H9 (cell line): ENCODE measurements around the gene NKD2. TPM values are rescaled to one million over a fixed set of nuclear protein-coding genes. Genes with fewer than 3 reads are reported as not detected.

ENCODE experiments used
- DNase-seq: peaks from one replicate; pipeline ENCODE4 v3.0.0-alpha.2; 2017
- H2AFZ ChIP-seq: one replicate; pipeline ENCODE4 v1.6.1; 2013; ENCODE audit warnings: mild to moderate bottlenecking, low read length, control low read depth, moderate library complexity
- H2AK5ac ChIP-seq: 2 replicates; pipeline ENCODE4 v1.6.1; 2013; ENCODE audit warnings: low read length, control low read depth, mixed read lengths; ENCODE audit not compliant: insufficient read length
- H2BK120ac ChIP-seq: one replicate; pipeline ENCODE4 v1.6.1; 2013; ENCODE audit warnings: low read depth, mild to moderate bottlenecking, low read length, control low read depth, inconsistent platforms; ENCODE audit not compliant: poor library complexity, severe bottlenecking
- H2BK12ac ChIP-seq: 2 replicates; pipeline ENCODE4 v1.6.1; 2013; ENCODE audit warnings: low read length, control low read depth, mixed read lengths, low read depth; ENCODE audit not compliant: insufficient read length
- H2BK15ac ChIP-seq: 2 replicates; pipeline ENCODE4 v1.6.1; 2013; ENCODE audit warnings: low read depth, low read length, control low read depth
- H2BK20ac ChIP-seq: one replicate; pipeline ENCODE4 v1.6.1; 2013; ENCODE audit warnings: low read depth, mild to moderate bottlenecking, low read length, control low read depth, inconsistent platforms; ENCODE audit not compliant: poor library complexity, severe bottlenecking
- H2BK5ac ChIP-seq: 2 replicates; pipeline ENCODE4 v1.6.1; 2013; ENCODE audit warnings: low read length, control low read depth, mixed read lengths; ENCODE audit not compliant: insufficient read length
- H3K14ac ChIP-seq: 2 replicates; pipeline ENCODE4 v1.6.1; 2013; ENCODE audit warnings: low read length, control low read depth; ENCODE audit not compliant: insufficient read depth
- H3K18ac ChIP-seq: 2 replicates; pipeline ENCODE4 v1.6.1; 2013; ENCODE audit warnings: low read depth, mild to moderate bottlenecking, mixed read lengths, low read length, control low read depth; ENCODE audit not compliant: insufficient read length
- H3K23ac ChIP-seq: 2 replicates; pipeline ENCODE4 v1.6.1; 2013; ENCODE audit warnings: low read length, control low read depth, mixed read lengths, low read depth; ENCODE audit not compliant: insufficient read length
- H3K23me2 ChIP-seq: 2 replicates; pipeline ENCODE4 v1.6.1; 2013; ENCODE audit warnings: low read depth, mild to moderate bottlenecking, mixed read lengths, low read length, control low read depth; ENCODE audit not compliant: insufficient read length, poor library complexity, severe bottlenecking
- H3K27ac ChIP-seq: 2 replicates; pipeline ENCODE4 v1.5.1; 2013; ENCODE audit warnings: low read length, control low read depth, mixed read lengths, low read depth; ENCODE audit not compliant: insufficient read length
- H3K27me3 ChIP-seq: 2 replicates; pipeline ENCODE4 v1.6.1; 2013; ENCODE audit warnings: low read length, control low read depth, inconsistent platforms; ENCODE audit not compliant: insufficient read depth
- H3K4ac ChIP-seq: 2 replicates; pipeline ENCODE4 v1.6.1; 2013; ENCODE audit warnings: low read depth, mild to moderate bottlenecking, control low read depth, inconsistent platforms, low read length, moderate library complexity
- H3K4me1 ChIP-seq: 2 replicates; pipeline ENCODE4 v1.6.1; 2013; ENCODE audit warnings: low read length, control low read depth, inconsistent platforms; ENCODE audit not compliant: insufficient read depth
- H3K4me2 ChIP-seq: 2 replicates; pipeline ENCODE4 v1.6.1; 2013; ENCODE audit warnings: low read length, control low read depth, mixed read lengths; ENCODE audit not compliant: insufficient read length, insufficient read depth
- H3K56ac ChIP-seq: 2 replicates; pipeline ENCODE4 v1.6.1; 2013; ENCODE audit warnings: low read depth, mild to moderate bottlenecking, mixed read lengths, low read length, control low read depth; ENCODE audit not compliant: insufficient read length
- H3K79me1 ChIP-seq: 2 replicates; pipeline ENCODE4 v1.6.1; 2013; ENCODE audit warnings: low read depth, mild to moderate bottlenecking, moderate library complexity, low read length, control low read depth, inconsistent platforms; ENCODE audit not compliant: insufficient read depth, poor library complexity, severe bottlenecking
- H3K79me2 ChIP-seq: 2 replicates; pipeline ENCODE4 v1.6.1; 2013; ENCODE audit warnings: low read length, control low read depth, inconsistent platforms; ENCODE audit not compliant: insufficient read depth
- H3K9ac ChIP-seq: 2 replicates; pipeline ENCODE4 v1.6.1; 2013; ENCODE audit warnings: low read length, control low read depth, mixed read lengths; ENCODE audit not compliant: insufficient read length; ENCODE audit errors: extremely low read depth
- H3K9me3 ChIP-seq: one replicate; pipeline ENCODE4 v1.6.1; 2013; ENCODE audit warnings: low read depth, low read length, inconsistent platforms; ENCODE audit not compliant: control insufficient read depth
- H3T11ph ChIP-seq: one replicate; pipeline ENCODE4 v1.6.1; 2013; ENCODE audit warnings: mild to moderate bottlenecking, low read length, control low read depth, inconsistent platforms
- H4K20me1 ChIP-seq: one replicate; pipeline ENCODE4 v1.6.1; 2013; ENCODE audit not compliant: control insufficient read depth, insufficient read length, insufficient read depth
- H4K5ac ChIP-seq: 2 replicates; pipeline ENCODE4 v1.6.1; 2013; ENCODE audit warnings: low read depth, mild to moderate bottlenecking, mixed read lengths, low read length, control low read depth; ENCODE audit not compliant: insufficient read length
- H4K8ac ChIP-seq: replicated peaks from 2 replicates; pipeline ENCODE4 v1.6.1; 2013; ENCODE audit warnings: low read length, control low read depth, mixed read lengths, low read depth; ENCODE audit not compliant: insufficient read length
- H4K91ac ChIP-seq: 2 replicates; pipeline ENCODE4 v1.6.1; 2013; ENCODE audit warnings: low read depth, mild to moderate bottlenecking, moderate library complexity, mixed read lengths, low read length, control low read depth; ENCODE audit not compliant: insufficient read length
- H3K27ac Mint-ChIP-seq, 3 experiments: 2 replicates in 2 of 3; 3 replicates in 1 of 3; pipeline ENCODE4 v1.8.0; 2020 to 2021; ENCODE audit warnings: mixed read lengths in 3 of 3, mild to moderate bottlenecking in 1 of 3, moderate library complexity in 1 of 3
- H3K27me3 Mint-ChIP-seq: 2 replicates; pipeline ENCODE4 v1.8.0; 2021; ENCODE audit warnings: low read depth, mild to moderate bottlenecking, moderate library complexity, mixed read lengths
- H3K36me3 Mint-ChIP-seq, 3 experiments: 2 replicates in 2 of 3; 3 replicates in 1 of 3; pipeline ENCODE4 v1.8.0; 2020 to 2021; ENCODE audit warnings: low read depth in 3 of 3, mixed read lengths in 3 of 3; ENCODE audit not compliant: insufficient read depth in 1 of 3
- H3K4me1 Mint-ChIP-seq, 2 experiments: 2 replicates each; pipeline ENCODE4 v1.8.0; 2020; ENCODE audit warnings: mixed read lengths in 2 of 2
- H3K4me3 Mint-ChIP-seq, 2 experiments: 2 replicates in 1 of 2; 3 replicates in 1 of 2; pipeline ENCODE4 v1.8.0; 2020 to 2021; ENCODE audit warnings: mild to moderate bottlenecking in 2 of 2, mixed read lengths in 2 of 2, moderate library complexity in 1 of 2
- H3K9me3 Mint-ChIP-seq, 2 experiments: 2 replicates in 1 of 2; 3 replicates in 1 of 2; pipeline ENCODE4 v1.8.0; 2020; ENCODE audit warnings: mild to moderate bottlenecking in 2 of 2, mixed read lengths in 2 of 2, moderate library complexity in 1 of 2
- WGBS: extraction: QIAGEN DNeasy Blood & Tissue Kit; methylation state at CpG from one replicate; pipeline ENCODE4 v1.1.7; 2013; ENCODE audit warnings: missing lambda C conversion rate, low lambda C conversion rate, mixed read lengths; ENCODE audit not compliant: insufficient read length; ENCODE audit errors: extremely low coverage; 5-methylcytosine and 5-hydroxymethylcytosine counted together
- total RNA-seq: library from RNA; stranded (reverse); gene quantifications from 2 replicates; pipeline ENCODE4 v1.2.1, GENCODE V29; 2021
- TF ChIP-seq, protein P1 (sequence below): fragments of 200-600 bp; sonication (generic); conservative IDR thresholded peaks from 3 replicates; pipeline ENCODE4 v1.8.0; 2021; ENCODE audit warnings: antibody characterized with exemption, mild to moderate bottlenecking

NKD2 gene
- total RNA-seq, 1 experiment from 2014 or later = 7.3 TPM

DNA sequence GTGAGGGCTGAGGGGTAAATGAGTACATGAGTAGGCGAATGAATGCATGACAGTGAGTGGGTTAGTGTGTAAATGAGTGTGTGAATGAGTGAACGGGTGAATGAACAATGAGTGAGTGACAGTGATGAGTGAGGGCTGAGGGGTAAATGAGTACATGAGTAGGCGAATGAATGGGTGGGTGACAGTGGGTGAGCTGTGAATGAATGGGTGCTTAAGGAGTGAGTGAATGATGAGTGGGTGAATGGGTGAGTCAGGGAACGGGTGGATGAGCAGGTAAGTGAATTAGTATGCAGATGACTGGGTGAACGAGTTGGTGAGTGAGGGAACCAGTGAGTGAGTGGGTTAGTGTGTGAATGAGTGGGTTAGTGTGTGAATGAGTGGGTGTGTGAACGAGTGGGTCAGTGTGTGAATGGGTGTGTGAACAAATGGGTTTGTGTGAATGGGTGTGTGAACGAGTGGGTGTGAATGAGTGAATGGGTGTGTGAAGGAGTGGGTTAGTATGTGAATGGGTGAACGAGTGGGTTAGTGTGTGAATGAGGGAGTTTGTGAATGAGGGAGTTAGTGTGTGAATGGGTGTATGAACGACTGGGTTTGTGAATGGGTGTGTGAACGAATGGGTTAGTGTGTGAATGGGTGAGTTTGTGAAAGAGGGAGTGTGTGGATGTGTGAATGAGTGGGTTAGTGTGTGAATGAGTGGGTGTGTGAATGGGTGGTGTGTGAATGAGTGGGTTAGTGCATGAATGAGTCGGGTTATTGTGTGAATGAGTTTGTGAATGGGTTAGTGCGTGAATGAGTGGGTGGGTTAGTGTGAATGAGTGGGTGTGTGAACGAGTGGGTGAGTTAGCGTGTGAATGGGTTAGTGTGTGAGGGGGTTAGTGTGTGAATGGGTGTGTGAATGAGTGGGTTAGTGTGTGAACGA, 32.9 kb downstream of the NKD2 start:
- Histone ChIP-seq H3K23ac (no peak overlapping the region), H2BK20ac (no peak overlapping the region), H3K4me2 (no peak overlapping the region), H3K14ac (no peak overlapping the region), H2BK5ac (no peak overlapping the region), H4K91ac (no peak overlapping the region), H3K4me1 (no peaks in the 10 kb centered on the region), H3T11ph (no peak overlapping the region), H2AK5ac (no peak overlapping the region), H3K56ac (no peak overlapping the region), H4K8ac (no peak overlapping the region), H3K27me3 (no peaks in the 10 kb centered on the region), H3K9ac (no peak overlapping the region), H3K18ac (no peak overlapping the region), H3K9me3 (peaks cover 8% of the 10 kb centered on the region), H4K5ac (no peak overlapping the region), H2BK120ac (no peak overlapping the region), H2BK12ac (no peak overlapping the region), H3K79me1 (no peaks in the 10 kb centered on the region), H2BK15ac (no peak overlapping the region), H3K23me2 (no peaks in the 10 kb centered on the region), H3K4ac (no peak overlapping the region), H3K79me2 (no peaks in the 10 kb centered on the region), H3K27ac (no peak overlapping the region), H2AFZ (no peak overlapping the region), H4K20me1 (peaks cover 3% of the 10 kb centered on the region)
- no peak for DNase-seq
- WGBS = 100% methylated on average over 12 of the region's 15 CpGs
- peaks cover 66% of the 10 kb centered on the region in 2 experiments for H3K9me3 Mint-ChIP-seq
- H3K27me3 Mint-ChIP-seq = peaks cover 10% of the 10 kb centered on the region
- H3K36me3 Mint-ChIP-seq = peaks cover 9 to 41% (median 17%) of the 10 kb centered on the region in 3 experiments; a peak in 6 of 7 replicates
- TF ChIP-seq, protein P1, sequence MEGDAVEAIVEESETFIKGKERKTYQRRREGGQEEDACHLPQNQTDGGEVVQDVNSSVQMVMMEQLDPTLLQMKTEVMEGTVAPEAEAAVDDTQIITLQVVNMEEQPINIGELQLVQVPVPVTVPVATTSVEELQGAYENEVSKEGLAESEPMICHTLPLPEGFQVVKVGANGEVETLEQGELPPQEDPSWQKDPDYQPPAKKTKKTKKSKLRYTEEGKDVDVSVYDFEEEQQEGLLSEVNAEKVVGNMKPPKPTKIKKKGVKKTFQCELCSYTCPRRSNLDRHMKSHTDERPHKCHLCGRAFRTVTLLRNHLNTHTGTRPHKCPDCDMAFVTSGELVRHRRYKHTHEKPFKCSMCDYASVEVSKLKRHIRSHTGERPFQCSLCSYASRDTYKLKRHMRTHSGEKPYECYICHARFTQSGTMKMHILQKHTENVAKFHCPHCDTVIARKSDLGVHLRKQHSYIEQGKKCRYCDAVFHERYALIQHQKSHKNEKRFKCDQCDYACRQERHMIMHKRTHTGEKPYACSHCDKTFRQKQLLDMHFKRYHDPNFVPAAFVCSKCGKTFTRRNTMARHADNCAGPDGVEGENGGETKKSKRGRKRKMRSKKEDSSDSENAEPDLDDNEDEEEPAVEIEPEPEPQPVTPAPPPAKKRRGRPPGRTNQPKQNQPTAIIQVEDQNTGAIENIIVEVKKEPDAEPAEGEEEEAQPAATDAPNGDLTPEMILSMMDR = no peak
- H3K27ac Mint-ChIP-seq = no peak overlapping the region; a peak in 1 of 7 replicates
- H3K4me3 Mint-ChIP-seq = no peak overlapping the region; a peak in 1 of 5 replicates
- peaks cover 5 to 6% of the 10 kb centered on the region in 2 experiments; a peak in 3 of 4 replicates for H3K4me1 Mint-ChIP-seq
